Measurements from ENCODE around the gene EPN2.
A peak's percentile ranks its signal among the peaks of the same experiment; 100 is the strongest.

EPN2 gene

GRCh38 chr17:19362277-19363113, 125.3 kb downstream of the EPN2 start, which contains the start of gene B9D1:
TSS of gene B9D1 (minus strand) at chr17:19362723. CDS start at chr17:19362569, 154 bp downstream.
- Histone ChIP-seq H3K79me2 (ENCODE audit: insufficient read depth, low read length) (no peaks in the 10 kb centered on the region), H3K4me2 (ENCODE audit: low read depth, low read length, poor library complexity, severe bottlenecking) (peak within 1 kb of the TSS; percentile 67), H3K27me3 (ENCODE audit: low read length) (no peaks in the 10 kb centered on the region), H3F3A (ENCODE audit: insufficient read depth) (0 out of 2 replicates have a peak, but pooled peaks cover 3% of the 10 kb centered on the region), H4K20me1 (ENCODE audit: low read depth, low read length) (no peaks in the 10 kb centered on the region), H3K27ac (ENCODE audit: low read depth, low read length) (no peak within 1 kb of the TSS), H2AFZ (ENCODE audit: low read depth, low read length, severe bottlenecking) (peak within 1 kb of the TSS; percentile 95), H3K9ac (ENCODE audit: low read length) (peak within 1 kb of the TSS; percentile 53), H3K9me3 (ENCODE audit: insufficient read depth, low read length) (no peaks in the 10 kb centered on the region), H3K36me3 (ENCODE audit: low read length) (no peaks in the 10 kb centered on the region), H3K9me2 (replicated peaks; ENCODE audit: insufficient read depth, low read length) (no peaks in the 10 kb centered on the region), H3K4me3 (ENCODE audit: insufficient read depth, low read length, poor library complexity, severe bottlenecking) (peak within 1 kb of the TSS; percentile 64)
- TF ChIP-seq EZH2phosphoT487 (conservative IDR thresholded peaks at IDR 0.05; ENCODE audit: low read length): no peak
- peak; percentile 76 for TF ChIP-seq CTCF (IDR thresholded peaks at IDR 0.05; ENCODE audit: insufficient read depth, low read length, poor library complexity, severe bottlenecking)

- Histone ChIP-seq H3K27ac (ENCODE audit: low read depth, low read length) (no peak overlapping the region), H3K79me2 (ENCODE audit: insufficient read depth, low read length) (no peaks in the 10 kb centered on the region), H3K9me2 (replicated peaks; ENCODE audit: insufficient read depth, low read length) (no peaks in the 10 kb centered on the region), H4K20me1 (ENCODE audit: low read depth, low read length) (no peaks in the 10 kb centered on the region), H3K4me2 (ENCODE audit: low read depth, low read length, poor library complexity, severe bottlenecking) (peak overlapping the region; percentile 67), H3K9ac (ENCODE audit: low read length) (peak overlapping the region; percentile 53; the same call in 1 of the 2 replicates), H3K4me3 (ENCODE audit: insufficient read depth, low read length, poor library complexity, severe bottlenecking) (peak overlapping the region; percentile 64), H3K9me3 (ENCODE audit: insufficient read depth, low read length) (no peaks in the 10 kb centered on the region), H3K27me3 (ENCODE audit: low read length) (no peaks in the 10 kb centered on the region), H3K36me3 (ENCODE audit: low read length) (no peaks in the 10 kb centered on the region), H3F3A (ENCODE audit: insufficient read depth) (0 out of 2 replicates have a peak, but pooled peaks cover 3% of the 10 kb centered on the region), H2AFZ (ENCODE audit: low read depth, low read length, severe bottlenecking) (peak overlapping the region; percentile 95)
- TF ChIP-seq EZH2phosphoT487 (conservative IDR thresholded peaks at IDR 0.05; ENCODE audit: low read length) (no peak), CTCF (IDR thresholded peaks at IDR 0.05; ENCODE audit: insufficient read depth, low read length, poor library complexity, severe bottlenecking) (peak; percentile 13)
These were observed 125.9 kb downstream of the EPN2 start for GRCh38 chr17:19363114-19363438.

- Histone ChIP-seq H3K4me3 (ENCODE audit: insufficient read depth, low read length, poor library complexity, severe bottlenecking) (no peak overlapping the region), H2AFZ (ENCODE audit: low read depth, low read length, severe bottlenecking) (no peak overlapping the region), H3K9ac (ENCODE audit: low read length) (no peak overlapping the region), H4K20me1 (ENCODE audit: low read depth, low read length) (no peaks in the 10 kb centered on the region), H3K4me2 (ENCODE audit: low read depth, low read length, poor library complexity, severe bottlenecking) (peak overlapping the region; percentile 67), H3K27ac (ENCODE audit: low read depth, low read length) (no peak overlapping the region), H3K79me2 (ENCODE audit: insufficient read depth, low read length) (no peaks in the 10 kb centered on the region), H3K9me3 (ENCODE audit: insufficient read depth, low read length) (no peaks in the 10 kb centered on the region), H3K9me2 (replicated peaks; ENCODE audit: insufficient read depth, low read length) (no peaks in the 10 kb centered on the region), H3K27me3 (ENCODE audit: low read length) (no peaks in the 10 kb centered on the region), H3K36me3 (ENCODE audit: low read length) (no peaks in the 10 kb centered on the region), H3F3A (ENCODE audit: insufficient read depth) (0 out of 2 replicates have a peak, but pooled peaks cover 3% of the 10 kb centered on the region)
- TF ChIP-seq EZH2phosphoT487 (conservative IDR thresholded peaks at IDR 0.05; ENCODE audit: low read length): no peak
- no peak for TF ChIP-seq CTCF (IDR thresholded peaks at IDR 0.05; ENCODE audit: insufficient read depth, low read length, poor library complexity, severe bottlenecking)
These were observed 126.4 kb downstream of the EPN2 start for GRCh38 chr17:19363460-19364035.

All from SU-DHL-6 (cell line).